ENCODE measurements around the gene SCAMP1. TPM values are rescaled to one million over a fixed set of nuclear protein-coding genes. Genes with fewer than 3 reads are reported as not detected.

The SCAMP1 gene
- total and polyA plus RNA-seq, 2 experiments from 2014 or later: 57.7 to 66.9 TPM

GRCh38 chr5:78492224-78492623 is 131.8 kb downstream of the SCAMP1 start:
- peaks cover 14% of the 10 kb centered on the region for H3K4me1 ChIP-seq (ENCODE audit: insufficient read depth)
- WGBS, 2 experiments (ENCODE audit: low coverage in 1 of 2, low lambda C conversion rate in 2 of 2, missing lambda C conversion rate in 2 of 2): 97 to 98% methylated on average over 2 of the region's 2 CpGs
- H2AFZ ChIP-seq: no peak overlapping the region
- H3K27me3 ChIP-seq (replicated peaks; ENCODE audit: insufficient read depth): no peaks in the 10 kb centered on the region
- no peaks in the 10 kb centered on the region for H3K9me3 ChIP-seq (ENCODE audit: low read depth)
- no peak overlapping the region for H3K27ac ChIP-seq
- no peak overlapping the region for H3K4me3 ChIP-seq
- H3K9ac ChIP-seq: no peak overlapping the region
- H3K79me2 ChIP-seq (ENCODE audit: insufficient read depth): peaks cover 1% of the 10 kb centered on the region; the same call in 1 of the 2 replicates
- DNase-seq: no peak
- no peak for TF ChIP-seq EZH2phosphoT487 (IDR thresholded peaks at IDR 0.05; ENCODE audit: insufficient read depth, low read depth)
- in situ Hi-C loops (cut with MboI): no loop called here
- peaks cover 4% of the 10 kb centered on the region; the same call in 1 of the 2 replicates for H3F3A ChIP-seq (ENCODE audit: insufficient read depth)
- no peaks in the 10 kb centered on the region for H4K20me1 ChIP-seq (ENCODE audit: insufficient read depth)
- H3K4me2 ChIP-seq (ENCODE audit: unreplicated experiment): no peak overlapping the region
- H3K9me2 ChIP-seq (ENCODE audit: insufficient read depth): no peaks in the 10 kb centered on the region
- peaks cover 9% of the 10 kb centered on the region; the same call in 1 of the 2 replicates for H3K36me3 ChIP-seq (ENCODE audit: low read depth)

- WGBS, 2 experiments (ENCODE audit: low coverage in 1 of 2, low lambda C conversion rate in 2 of 2, missing lambda C conversion rate in 2 of 2): 86% methylated on average over 7 of the region's 7 CpGs
- no peak overlapping the region for H3K4me2 ChIP-seq (ENCODE audit: unreplicated experiment)
- H3K4me1 ChIP-seq (ENCODE audit: insufficient read depth): peaks cover 15% of the 10 kb centered on the region
- TF ChIP-seq EZH2 (IDR thresholded peaks at IDR 0.05; ENCODE audit: insufficient read depth, poor library complexity, severe bottlenecking) (no peak), EZH2phosphoT487 (IDR thresholded peaks at IDR 0.05; ENCODE audit: insufficient read depth, low read depth) (no peak)
- H4K20me1 ChIP-seq (ENCODE audit: insufficient read depth): no peaks in the 10 kb centered on the region
- no peak for DNase-seq
- H3K9me3 ChIP-seq (ENCODE audit: low read depth): no peaks in the 10 kb centered on the region
- peaks cover 9% of the 10 kb centered on the region; the same call in 1 of the 2 replicates for H3K36me3 ChIP-seq (ENCODE audit: low read depth)
- no peak overlapping the region for H2AFZ ChIP-seq
- H3K4me3 ChIP-seq: no peak overlapping the region
- no peak overlapping the region for H3K9ac ChIP-seq
- no peaks in the 10 kb centered on the region for H3K27me3 ChIP-seq (replicated peaks; ENCODE audit: insufficient read depth)
- peaks cover 4% of the 10 kb centered on the region; the same call in 1 of the 2 replicates for H3F3A ChIP-seq (ENCODE audit: insufficient read depth)
- H3K27ac ChIP-seq: no peak overlapping the region
- H3K79me2 ChIP-seq (ENCODE audit: insufficient read depth): peaks cover 6% of the 10 kb centered on the region; the same call in 1 of the 2 replicates
- in situ Hi-C loops (cut with MboI): no loop called here
- no peaks in the 10 kb centered on the region for H3K9me2 ChIP-seq (ENCODE audit: insufficient read depth)
Observed at GRCh38 chr5:78492650-78493049, 132.2 kb downstream of the SCAMP1 start.

GRCh38 chr5:78495800-78496199 is 135.4 kb downstream of the SCAMP1 start:
- no peaks in the 10 kb centered on the region for H3K9me2 ChIP-seq (ENCODE audit: insufficient read depth)
- H3K4me2 ChIP-seq (ENCODE audit: unreplicated experiment): no peak overlapping the region
- H2AFZ ChIP-seq: no peak overlapping the region
- WGBS, 2 experiments (ENCODE audit: low coverage in 1 of 2, low lambda C conversion rate in 2 of 2, missing lambda C conversion rate in 2 of 2): 44 to 51% methylated on average over 6 of the region's 6 CpGs
- peaks cover 34% of the 10 kb centered on the region for H3K4me1 ChIP-seq (ENCODE audit: insufficient read depth)
- H3K9me3 ChIP-seq (ENCODE audit: low read depth): no peaks in the 10 kb centered on the region
- H3K27ac ChIP-seq: peak overlapping the region; percentile 28; the same call in 1 of the 2 replicates
- H3F3A ChIP-seq (ENCODE audit: insufficient read depth): peaks cover 7% of the 10 kb centered on the region
- H3K4me3 ChIP-seq: no peak overlapping the region
- no peak for TF ChIP-seq EZH2phosphoT487 (IDR thresholded peaks at IDR 0.05; ENCODE audit: insufficient read depth, low read depth)
- no peak for TF ChIP-seq EZH2 (IDR thresholded peaks at IDR 0.05; ENCODE audit: insufficient read depth, poor library complexity, severe bottlenecking)
- DNase-seq: no peak
- no peaks in the 10 kb centered on the region for H4K20me1 ChIP-seq (ENCODE audit: insufficient read depth)
- H3K79me2 ChIP-seq (ENCODE audit: insufficient read depth): peaks cover 29% of the 10 kb centered on the region; the same call in 1 of the 2 replicates
- no peak overlapping the region for H3K9ac ChIP-seq
- no peaks in the 10 kb centered on the region for H3K27me3 ChIP-seq (replicated peaks; ENCODE audit: insufficient read depth)
- in situ Hi-C loops (cut with MboI): no loop called here
- H3K36me3 ChIP-seq (ENCODE audit: low read depth): no peaks in the 10 kb centered on the region

GRCh38 chr5:78496373-78496772 is 136.0 kb downstream of the SCAMP1 start:
- peaks cover 13% of the 10 kb centered on the region for H3F3A ChIP-seq (ENCODE audit: insufficient read depth)
- in situ Hi-C loops (cut with MboI): no loop called here
- peaks cover 34% of the 10 kb centered on the region; the same call in 1 of the 2 replicates for H3K79me2 ChIP-seq (ENCODE audit: insufficient read depth)
- H3K36me3 ChIP-seq (ENCODE audit: low read depth): no peaks in the 10 kb centered on the region
- H4K20me1 ChIP-seq (ENCODE audit: insufficient read depth): no peaks in the 10 kb centered on the region
- H3K27me3 ChIP-seq (replicated peaks; ENCODE audit: insufficient read depth): no peaks in the 10 kb centered on the region
- TF ChIP-seq EZH2phosphoT487 (IDR thresholded peaks at IDR 0.05; ENCODE audit: insufficient read depth, low read depth) (no peak), EZH2 (IDR thresholded peaks at IDR 0.05; ENCODE audit: insufficient read depth, poor library complexity, severe bottlenecking) (no peak)
- DNase-seq: peak; percentile 81
- no peak overlapping the region for H3K9ac ChIP-seq
- no peak overlapping the region for H2AFZ ChIP-seq
- H3K4me1 ChIP-seq (ENCODE audit: insufficient read depth): peaks cover 39% of the 10 kb centered on the region
- H3K9me2 ChIP-seq (ENCODE audit: insufficient read depth): no peaks in the 10 kb centered on the region
- no peak overlapping the region for H3K4me2 ChIP-seq (ENCODE audit: unreplicated experiment)
- no peaks in the 10 kb centered on the region for H3K9me3 ChIP-seq (ENCODE audit: low read depth)
- H3K4me3 ChIP-seq: no peak overlapping the region
- peak overlapping the region; percentile 28; the same call in 1 of the 2 replicates for H3K27ac ChIP-seq
